G401 (cell line): ENCODE results near the gene IGFLR1. TPM values are rescaled to one million over a fixed set of nuclear protein-coding genes. Genes with fewer than 3 reads are reported as not detected.
"Not testable (repeated sequence)": the region's sequence is repeated elsewhere in the genome, so short reads cannot be mapped to it uniquely, and the experiment has no call there.

Experiments
- DNase-seq: peaks from one replicate; pipeline ENCODE4 v3.0.0-alpha.2; 2015; ENCODE audit warnings: low spot score
- in situ Hi-C: cut with HindIII; loops from 2 replicates; pipeline ENCODE4 v1.10.0; 2016; ENCODE audit warnings: low sequenced_read_pairs, mixed read lengths
- total RNA-seq: library from RNA; depleted of rRNA; stranded (reverse); fragments of >200 nt; shearing (Covaris generic); gene quantifications from 2 replicates; pipeline ENCODE4 v1.2.3, GENCODE V29; 2014

The IGFLR1 gene
- total RNA-seq, 1 experiment from 2014 or later: 4.0 TPM

DNA sequence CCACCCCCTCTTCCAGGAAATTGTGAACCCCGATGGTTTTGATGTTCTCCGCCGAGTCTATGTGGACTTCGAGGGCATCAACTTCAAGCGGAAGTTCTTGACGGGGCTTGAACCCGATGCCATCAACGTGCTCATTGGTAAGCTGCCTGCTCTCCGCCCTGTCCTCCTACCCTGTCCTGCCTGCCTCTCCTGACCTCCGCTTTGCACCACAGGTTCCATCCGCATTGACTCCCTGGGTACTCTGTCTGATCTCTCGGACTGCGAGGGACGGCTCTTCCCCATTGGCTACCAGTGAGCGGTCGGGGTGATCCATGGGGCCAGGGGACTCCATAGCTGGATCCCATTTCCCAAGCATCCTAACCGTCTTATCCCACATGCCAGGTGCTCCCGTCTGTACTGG lies 11.9 kb downstream of the IGFLR1 start:
- in situ Hi-C loops: no loop called here
- no peak for DNase-seq

DNA sequence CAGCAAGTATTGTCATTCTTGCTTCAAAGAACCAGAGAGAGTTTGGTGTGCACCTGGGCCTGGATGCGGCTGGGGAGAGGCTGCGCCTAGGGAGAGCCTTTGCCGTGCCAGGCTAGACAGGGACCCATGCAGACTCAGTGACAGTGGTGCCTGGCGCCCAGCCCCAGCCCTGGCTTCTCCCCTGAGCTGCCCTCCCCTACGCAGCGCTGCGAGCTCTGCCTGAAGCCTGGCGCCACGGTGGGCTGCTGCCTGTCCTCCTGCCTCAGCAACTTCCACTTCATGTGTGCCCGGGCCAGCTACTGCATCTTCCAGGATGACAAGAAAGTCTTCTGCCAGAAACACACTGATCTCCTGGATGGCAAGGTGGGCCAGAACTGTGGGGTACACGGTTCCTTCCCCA lies 12.5 kb downstream of the IGFLR1 start:
- in situ Hi-C loops: no loop called here

DNA sequence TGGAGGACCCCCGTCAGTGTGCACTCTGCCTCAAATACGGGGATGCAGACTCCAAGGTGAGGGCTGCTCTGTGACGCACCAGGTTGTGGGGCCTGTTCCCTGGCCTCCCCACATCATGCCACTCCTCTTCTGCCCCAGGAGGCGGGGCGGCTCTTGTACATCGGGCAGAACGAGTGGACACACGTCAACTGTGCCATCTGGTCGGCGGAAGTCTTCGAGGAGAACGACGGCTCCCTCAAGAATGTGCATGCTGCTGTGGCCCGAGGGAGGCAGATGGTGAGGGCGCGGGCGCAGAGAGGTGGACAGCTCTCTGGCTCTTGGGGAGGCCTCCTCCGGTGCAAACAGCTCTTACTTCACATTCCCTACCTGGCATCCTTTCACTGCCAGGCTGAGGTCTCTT lies 13.2 kb downstream of the IGFLR1 start:
- in situ Hi-C loops: no loop called here

More for the DNA sequence above, 12.5 kb downstream of the IGFLR1 start:
- no peak for DNase-seq

DNA sequence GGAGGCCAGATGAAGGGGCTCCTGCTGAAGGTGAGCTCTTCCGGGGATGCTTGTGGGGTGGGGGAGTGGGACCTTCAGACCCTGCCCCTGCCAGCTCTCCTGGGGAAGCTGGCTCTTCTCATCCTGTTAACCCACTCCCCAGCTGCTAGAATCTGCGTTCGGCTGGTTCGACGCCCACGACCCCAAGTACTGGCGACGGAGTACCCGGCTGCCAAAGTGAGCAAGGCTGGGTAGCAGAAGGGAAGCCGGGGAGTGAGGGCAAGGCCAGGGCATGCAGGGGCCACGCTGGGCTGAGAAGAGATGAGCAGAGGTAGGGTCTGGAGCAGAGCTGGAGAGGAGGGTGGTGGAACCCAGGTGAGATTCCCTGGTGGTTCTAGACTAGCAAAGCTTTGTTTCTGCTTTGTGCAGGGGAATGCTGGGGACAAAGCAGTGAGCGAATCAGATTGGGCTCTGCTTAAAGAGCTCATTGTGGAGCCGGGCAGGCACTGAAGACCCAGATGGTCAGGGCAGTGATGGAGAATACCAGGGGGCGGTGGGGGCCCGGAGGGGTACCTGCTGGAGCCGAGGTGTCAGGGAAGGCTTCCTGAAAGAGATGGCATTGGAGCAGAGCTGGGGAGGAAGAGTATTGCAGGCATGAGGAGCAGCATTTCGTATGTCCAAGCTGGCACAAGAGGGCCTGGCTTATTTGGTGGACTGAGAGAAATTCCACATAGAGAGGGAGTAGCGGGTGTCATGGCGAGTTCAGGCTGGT lies 14.1 kb downstream of the IGFLR1 start:
- DNase-seq: no peak
- in situ Hi-C loops: no loop called here

More for the DNA sequence above, 13.2 kb downstream of the IGFLR1 start:
- no peak for DNase-seq

DNA sequence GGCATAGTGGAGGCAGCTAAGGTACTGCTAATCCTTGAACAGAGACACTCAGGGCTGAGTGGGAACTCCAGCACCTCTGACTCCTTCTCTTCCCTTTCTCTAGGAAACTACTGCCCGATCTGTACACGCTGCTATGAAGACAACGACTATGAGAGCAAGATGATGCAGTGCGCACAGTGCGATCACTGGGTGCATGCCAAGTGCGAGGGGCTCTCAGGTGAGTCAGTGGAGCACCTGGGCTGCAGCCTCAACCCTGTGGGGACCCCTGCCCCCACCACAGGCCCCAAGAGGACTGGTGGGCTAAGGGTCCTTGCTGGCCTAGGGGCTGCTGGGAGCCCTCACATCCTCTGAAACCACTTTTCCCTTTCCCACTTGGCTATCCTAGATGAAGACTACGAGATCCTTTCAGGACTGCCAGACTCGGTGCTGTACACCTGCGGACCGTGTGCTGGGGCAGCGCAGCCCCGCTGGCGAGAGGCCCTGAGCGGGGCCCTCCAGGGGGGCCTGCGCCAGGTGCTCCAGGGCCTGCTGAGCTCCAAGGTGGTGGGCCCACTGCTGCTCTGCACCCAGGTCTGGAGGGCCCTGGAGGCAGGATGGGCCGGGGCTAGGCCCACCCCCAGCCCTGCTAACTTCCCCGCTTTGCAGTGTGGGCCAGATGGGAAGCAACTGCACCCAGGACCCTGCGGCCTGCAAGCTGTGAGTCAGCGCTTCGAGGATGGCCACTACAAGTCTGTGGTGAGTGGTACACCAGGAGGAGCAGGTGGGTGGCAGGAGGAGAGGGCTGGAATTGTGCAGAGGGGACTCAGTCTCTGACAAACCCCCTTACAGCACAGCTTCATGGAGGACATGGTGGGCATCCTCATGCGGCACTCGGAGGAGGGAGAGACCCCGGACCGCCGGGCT lies 14.9 kb downstream of the IGFLR1 start:
- no peak for DNase-seq
- in situ Hi-C loops: no loop called here

DNA sequence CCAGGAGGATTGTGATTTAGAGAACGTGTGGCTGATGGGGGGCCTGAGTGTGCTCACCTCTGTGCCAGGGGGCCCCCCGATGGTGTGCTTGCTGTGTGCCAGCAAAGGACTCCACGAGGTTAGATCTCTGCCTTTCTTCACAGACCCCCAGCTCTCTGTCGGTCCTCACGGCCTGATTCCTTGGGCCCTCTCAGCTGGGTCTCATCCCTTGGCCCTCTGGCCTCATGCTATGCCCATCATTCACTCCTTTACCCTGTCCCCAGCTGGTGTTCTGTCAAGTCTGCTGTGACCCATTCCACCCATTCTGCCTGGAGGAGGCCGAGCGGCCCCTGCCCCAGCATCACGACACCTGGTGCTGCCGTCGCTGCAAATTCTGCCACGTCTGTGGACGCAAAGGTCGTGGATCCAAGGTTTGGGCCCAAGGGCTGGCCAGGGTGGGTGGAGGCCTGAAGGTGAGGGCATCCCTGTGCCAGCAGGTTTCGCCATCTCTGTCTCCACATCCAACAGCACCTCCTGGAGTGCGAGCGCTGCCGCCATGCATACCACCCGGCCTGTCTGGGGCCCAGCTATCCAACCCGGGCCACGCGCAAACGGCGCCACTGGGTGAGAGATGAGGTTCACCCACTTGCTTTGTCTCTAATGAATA lies 16.9 kb downstream of the IGFLR1 start:
- no peak for DNase-seq
- in situ Hi-C loops: no loop called here

DNA sequence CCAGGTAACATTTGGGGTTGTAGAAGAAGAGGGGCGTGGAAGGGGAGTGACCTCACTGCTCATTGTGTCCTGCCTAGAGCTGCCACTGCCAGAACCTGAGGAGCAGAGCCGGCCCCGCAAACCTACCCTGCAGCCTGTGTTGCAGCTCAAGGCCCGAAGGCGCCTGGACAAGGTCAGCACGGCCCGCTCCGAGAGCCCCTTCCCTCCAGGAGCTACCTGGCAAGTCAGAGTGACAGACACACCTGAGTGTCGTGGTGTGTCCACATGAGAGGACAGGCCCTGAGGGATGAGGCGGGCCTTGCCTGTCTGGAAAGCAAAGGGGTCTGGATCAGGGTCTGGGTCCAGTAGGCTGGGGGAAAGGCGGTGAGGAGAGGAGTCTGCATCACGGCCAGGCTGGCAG lies 17.7 kb downstream of the IGFLR1 start:
- no peak for DNase-seq
- in situ Hi-C loops: no loop called here

DNA sequence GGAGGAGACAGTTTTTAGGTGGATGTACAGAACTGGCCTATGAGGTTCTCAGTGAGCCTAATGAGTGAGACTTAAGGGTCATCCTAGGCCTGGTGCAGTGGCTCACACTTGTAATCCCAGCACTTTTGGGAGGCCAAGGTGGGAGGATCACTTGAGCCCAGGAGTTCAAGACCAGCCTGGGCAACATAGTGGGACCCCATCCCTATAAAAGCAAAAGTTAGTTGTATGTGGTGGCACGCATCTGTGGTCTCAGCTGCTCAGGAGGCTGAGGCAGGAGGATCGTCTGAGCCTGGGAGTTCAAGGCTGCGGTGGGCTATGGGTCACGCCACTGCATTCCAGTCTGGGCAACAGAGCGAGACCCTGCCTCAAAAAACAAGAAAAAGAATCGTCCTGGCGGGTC lies 18.1 kb downstream of the IGFLR1 start:
- in situ Hi-C loops, DNase-seq: not testable (repeated sequence)

DNA sequence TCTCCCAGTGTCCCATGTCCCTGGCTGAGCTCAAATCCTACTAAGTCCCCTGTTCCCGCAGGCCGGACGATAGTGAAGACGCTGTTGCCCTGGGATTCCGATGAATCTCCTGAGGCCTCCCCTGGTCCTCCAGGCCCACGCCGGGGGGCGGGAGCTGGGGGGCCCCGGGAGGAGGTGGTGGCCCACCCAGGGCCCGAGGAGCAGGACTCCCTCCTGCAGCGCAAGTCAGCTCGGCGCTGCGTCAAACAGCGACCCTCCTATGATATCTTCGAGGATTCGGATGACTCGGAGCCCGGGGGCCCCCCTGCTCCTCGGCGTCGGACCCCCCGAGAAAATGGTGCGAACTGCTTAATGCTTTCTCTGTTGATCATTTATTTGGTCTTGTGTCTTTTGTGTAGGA lies 18.6 kb downstream of the IGFLR1 start:
- in situ Hi-C loops: no loop called here

DNA sequence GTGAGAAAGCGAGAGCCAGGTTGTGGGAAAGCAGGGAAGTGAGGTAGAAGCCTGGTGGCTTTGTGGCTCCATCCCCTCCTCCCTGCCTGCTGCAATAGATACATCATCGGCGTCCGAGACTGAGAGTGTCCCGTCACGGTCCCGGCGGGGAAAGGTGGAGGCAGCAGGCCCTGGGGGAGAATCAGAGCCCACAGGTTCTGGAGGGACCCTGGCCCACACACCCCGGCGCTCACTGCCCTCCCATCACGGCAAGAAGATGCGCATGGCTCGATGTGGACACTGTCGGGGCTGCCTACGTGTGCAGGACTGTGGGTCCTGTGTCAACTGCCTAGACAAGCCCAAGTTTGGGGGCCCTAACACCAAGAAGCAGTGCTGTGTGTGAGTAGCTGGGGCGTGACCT lies 19.4 kb downstream of the IGFLR1 start:
- in situ Hi-C loops: no loop called here
- no peak for DNase-seq

More for the DNA sequence above, 18.6 kb downstream of the IGFLR1 start:
- no peak for DNase-seq

DNA sequence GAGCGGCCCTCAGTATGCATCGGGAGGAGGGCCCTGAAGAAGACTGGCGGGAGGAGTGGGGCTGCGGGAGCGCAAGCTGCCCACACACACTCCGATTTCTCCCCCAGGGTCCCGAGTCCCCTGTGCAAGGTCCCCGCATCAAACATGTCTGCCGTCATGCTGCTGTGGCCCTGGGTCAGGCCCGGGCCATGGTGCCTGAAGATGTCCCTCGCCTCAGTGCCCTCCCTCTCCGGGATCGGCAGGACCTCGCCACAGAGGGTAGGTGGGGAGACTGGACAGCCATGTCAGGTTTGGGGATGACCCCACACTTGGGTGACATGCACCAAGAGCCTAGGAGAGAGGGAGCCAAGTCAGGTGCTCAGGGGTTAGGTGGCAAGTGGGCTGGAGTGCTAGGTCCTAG lies 19.8 kb downstream of the IGFLR1 start:
- DNase-seq: no peak
- in situ Hi-C loops: no loop called here

DNA sequence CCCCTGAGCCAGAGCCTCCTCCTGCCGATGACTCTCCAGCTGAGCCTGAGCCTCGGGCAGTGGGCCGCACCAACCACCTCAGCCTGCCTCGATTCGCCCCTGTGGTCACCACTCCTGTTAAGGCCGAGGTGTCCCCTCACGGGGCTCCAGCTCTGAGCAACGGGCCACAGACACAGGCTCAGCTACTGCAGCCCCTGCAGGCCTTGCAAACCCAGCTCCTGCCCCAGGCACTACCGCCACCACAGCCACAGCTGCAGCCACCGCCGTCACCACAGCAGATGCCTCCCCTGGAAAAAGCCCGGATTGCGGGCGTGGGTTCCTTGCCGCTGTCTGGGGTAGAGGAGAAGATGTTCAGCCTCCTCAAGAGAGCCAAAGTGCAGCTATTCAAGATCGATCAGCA lies 20.9 kb downstream of the IGFLR1 start:
- in situ Hi-C loops: no loop called here

DNA sequence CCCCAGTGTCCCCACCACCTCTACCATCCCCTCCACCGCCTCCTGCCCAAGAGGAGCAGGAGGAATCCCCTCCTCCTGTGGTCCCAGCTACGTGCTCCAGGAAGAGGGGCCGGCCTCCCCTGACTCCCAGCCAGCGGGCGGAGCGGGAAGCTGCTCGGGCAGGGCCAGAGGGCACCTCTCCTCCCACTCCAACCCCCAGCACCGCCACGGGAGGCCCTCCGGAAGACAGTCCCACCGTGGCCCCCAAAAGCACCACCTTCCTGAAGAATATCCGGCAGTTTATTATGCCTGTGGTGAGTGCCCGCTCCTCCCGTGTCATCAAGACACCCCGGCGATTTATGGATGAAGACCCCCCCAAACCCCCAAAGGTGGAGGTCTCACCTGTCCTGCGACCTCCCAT lies 21.6 kb downstream of the IGFLR1 start:
- in situ Hi-C loops: no loop called here
- DNase-seq: no peak

More for the DNA sequence above, 20.9 kb downstream of the IGFLR1 start:
- no peak for DNase-seq

DNA sequence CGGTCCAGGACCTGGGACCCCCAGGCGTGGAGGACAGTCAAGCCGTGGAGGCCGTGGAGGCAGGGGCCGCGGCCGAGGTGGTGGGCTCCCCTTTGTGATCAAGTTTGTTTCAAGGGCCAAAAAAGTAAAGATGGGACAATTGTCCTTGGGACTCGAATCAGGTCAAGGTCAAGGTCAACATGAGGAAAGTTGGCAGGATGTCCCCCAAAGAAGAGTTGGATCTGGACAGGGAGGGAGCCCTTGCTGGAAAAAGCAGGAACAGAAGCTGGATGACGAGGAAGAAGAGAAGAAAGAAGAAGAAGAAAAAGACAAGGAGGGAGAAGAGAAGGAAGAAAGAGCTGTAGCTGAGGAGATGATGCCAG lies 22.1 kb downstream of the IGFLR1 start:
- in situ Hi-C loops: no loop called here

DNA sequence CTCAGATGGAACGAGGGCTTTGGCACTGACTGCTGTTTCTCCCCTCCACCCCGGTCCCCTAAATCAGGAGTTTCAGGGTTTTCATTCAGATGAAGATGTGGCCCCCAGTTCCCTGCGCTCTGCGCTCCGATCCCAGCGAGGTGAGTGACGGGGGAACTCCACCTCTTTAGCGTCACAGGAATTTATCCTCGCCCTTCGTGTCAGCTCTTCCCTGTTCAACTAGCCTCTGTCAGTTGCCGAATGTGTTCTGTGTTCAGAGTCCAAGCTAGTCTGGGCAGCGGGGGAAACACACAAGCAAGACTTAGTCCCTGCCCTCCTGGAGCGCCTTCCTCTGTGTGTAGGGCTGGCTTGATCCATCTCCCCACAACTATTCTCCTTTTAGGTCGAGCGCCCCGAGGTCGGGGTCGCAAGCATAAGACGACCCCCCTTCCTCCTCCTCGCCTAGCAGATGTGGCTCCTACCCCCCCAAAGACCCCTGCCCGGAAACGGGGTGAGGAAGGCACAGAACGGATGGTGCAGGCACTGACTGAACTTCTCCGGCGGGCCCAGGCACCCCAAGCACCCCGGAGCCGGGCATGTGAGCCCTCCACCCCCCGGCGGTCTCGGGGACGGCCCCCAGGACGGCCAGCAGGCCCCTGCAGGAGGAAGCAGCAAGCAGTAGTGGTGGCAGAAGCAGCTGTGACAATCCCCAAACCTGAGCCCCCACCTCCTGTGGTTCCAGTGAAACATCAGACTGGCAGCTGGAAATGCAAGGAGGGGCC lies 22.7 kb downstream of the IGFLR1 start:
- DNase-seq: no peak
- in situ Hi-C loops: no loop called here

More for the DNA sequence above, 22.1 kb downstream of the IGFLR1 start:
- DNase-seq: no peak

DNA sequence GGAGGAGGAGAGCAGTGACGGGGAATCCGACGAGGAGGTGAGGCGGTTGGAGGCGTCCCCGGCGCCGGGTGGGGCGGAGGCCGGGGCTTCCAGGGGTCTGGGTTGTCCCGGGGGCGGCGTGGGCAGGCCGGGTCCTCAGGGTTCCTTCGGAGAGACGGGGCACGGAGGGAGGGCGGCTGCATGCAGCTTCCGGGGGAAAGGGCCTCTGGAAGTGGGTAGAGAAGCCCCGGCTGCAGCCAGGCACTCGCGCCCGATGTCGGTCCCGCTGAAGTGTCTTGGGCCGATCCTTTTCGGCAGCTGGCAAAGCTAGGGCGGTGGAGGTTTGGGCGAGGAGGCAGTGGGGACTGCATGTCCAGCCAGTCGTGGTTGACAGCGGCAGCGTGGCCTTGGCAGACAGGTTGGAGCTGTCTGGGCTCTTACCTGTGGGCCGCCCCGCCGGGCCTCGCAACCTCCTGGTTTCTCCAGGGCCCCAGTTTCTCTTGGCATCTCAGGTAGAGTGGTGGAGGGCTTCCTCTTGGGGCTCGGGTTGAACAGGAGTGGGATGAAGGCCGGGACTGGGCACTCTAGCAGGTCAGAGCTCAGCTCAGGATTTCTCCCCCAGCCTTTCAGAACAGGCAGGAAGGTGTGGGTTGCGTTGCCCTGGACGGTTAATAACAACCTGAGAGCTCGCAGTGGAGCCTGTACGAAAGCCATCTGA lies 23.8 kb downstream of the IGFLR1 start:
- DNase-seq: no peak
- in situ Hi-C loops: no loop called here

DNA sequence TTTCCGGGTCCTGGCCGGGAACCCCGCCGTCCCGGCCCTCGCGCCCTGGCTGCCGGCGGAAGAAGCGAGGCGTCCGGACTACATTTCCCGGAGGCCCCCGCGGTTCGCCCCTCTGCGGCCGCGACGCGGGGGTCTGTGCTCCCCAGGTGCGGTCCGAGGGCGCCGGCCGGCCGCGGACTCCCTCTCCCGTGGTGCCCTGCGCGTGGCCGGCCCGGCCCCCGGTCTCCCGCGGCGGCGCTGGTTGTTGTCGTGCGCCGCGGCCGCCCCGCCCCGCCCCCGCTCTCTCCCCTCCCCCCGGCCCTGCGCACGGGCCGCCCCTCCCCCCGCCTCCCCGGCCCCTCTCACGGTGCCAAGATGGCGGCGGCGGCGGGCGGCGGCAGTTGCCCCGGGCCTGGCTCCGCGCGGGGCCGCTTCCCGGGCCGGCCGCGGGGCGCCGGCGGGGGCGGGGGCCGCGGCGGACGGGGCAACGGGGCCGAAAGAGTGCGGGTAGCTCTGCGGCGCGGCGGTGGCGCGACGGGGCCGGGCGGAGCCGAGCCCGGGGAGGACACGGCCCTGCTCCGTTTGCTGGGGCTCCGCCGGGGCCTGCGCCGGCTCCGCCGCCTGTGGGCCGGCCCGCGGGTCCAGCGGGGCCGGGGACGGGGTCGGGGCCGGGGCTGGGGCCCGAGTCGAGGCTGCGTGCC lies 24.4 kb downstream of the IGFLR1 start, which contains the start of gene KMT2B:
Gene KMT2B, plus strand, starts transcription at position 339 of the 680 bp plus-strand sequence. Its CDS starts 16 bp downstream, at position 355.
- in situ Hi-C loops: no loop called here
- no peak for DNase-seq
